Stomach smooth muscle (tissue), 2 donors: Measurements from ENCODE around the gene ARID4A.

Source experiments
- H3K27ac ChIP-seq: one replicate; pipeline ENCODE4 v1.7.0; 2013; ENCODE audit warnings: mild to moderate bottlenecking, low read length, inconsistent platforms
- H3K27me3 ChIP-seq, 2 donors: one replicate each; pipeline ENCODE4 v1.7.0; 2013; ENCODE audit warnings: low read length in 2 of 2; ENCODE audit not compliant: insufficient read depth in 2 of 2, control insufficient read depth in 1 of 2
- H3K36me3 ChIP-seq, 2 donors: one replicate each; pipeline ENCODE4 v1.7.0; 2013; ENCODE audit warnings: low read length in 2 of 2; ENCODE audit not compliant: control insufficient read depth in 2 of 2, insufficient read depth in 2 of 2
- H3K4me1 ChIP-seq: one replicate; pipeline ENCODE4 v1.7.0; 2013; ENCODE audit warnings: low read length; ENCODE audit not compliant: control insufficient read depth, insufficient read depth
- H3K4me3 ChIP-seq, 2 donors: one replicate each; pipeline ENCODE4 v1.7.0; 2013; ENCODE audit warnings: low read length in 2 of 2
- H3K9ac ChIP-seq, 2 donors: one replicate each; pipeline ENCODE4 v1.7.0; 2013; ENCODE audit warnings: low read length in 2 of 2, mild to moderate bottlenecking in 1 of 2
- H3K9me3 ChIP-seq, 2 donors: one replicate each; pipeline ENCODE4 v1.7.0; 2013; ENCODE audit warnings: low read length in 2 of 2; ENCODE audit not compliant: control insufficient read depth in 2 of 2
- donor health status: healthy.
- donor health status: Pancreatic carcinoma.

Gene ARID4A

DNA sequence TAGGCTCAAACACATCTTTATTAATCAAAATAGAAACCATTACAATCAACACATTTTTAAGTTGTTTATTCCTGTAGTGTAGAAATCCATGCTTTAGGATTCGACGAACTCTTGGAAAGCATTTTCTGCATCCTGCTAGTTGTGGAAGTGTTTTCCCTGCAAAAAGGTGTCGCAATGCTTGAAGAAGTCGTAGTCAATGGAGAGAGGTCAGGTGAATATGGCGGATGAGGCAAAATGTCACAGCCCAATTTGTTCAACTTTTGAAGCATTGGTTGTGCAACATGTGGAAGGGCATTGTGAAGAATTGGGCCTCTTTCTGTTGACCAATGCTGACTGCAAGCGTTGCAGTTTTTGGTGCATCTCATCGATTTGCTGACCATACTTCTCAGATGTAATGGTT lies 4.2 kb upstream of the ARID4A start:
- no peaks in the 10 kb centered on the region for H3K4me1 ChIP-seq
- H3K36me3 ChIP-seq: peaks cover 15 to 21% of the 10 kb centered on the region in 2 donors

DNA sequence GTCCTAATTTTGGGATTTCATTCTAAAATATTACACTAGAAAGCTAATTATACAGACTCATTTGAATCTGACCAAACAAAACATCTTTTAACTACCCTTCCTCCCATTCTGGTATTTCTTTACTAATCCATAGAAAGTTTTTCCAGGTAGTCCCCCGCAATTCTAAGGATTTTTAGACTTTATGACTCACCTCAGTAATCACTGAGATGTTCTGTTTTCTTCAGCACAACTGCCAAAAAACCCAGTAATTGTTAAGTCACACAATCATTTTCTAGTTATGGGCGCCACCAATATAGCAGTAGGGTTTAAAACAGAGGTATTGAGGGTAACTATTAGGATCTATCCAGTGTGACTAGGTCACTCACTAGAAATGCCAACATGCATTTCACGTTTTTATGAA lies 1.6 kb upstream of the ARID4A start:
- Histone ChIP-seq H3K27me3 (no peaks in the 10 kb centered on the region), H3K27ac (no peak overlapping the region), H3K4me3 (peak overlapping the region; percentile 86 to 99), H3K4me1 (peaks cover 2% of the 10 kb centered on the region), H3K9ac (peak overlapping the region; percentile 30 to 77), H3K9me3 (no peaks in the 10 kb centered on the region), H3K36me3 (peaks cover 4 to 11% of the 10 kb centered on the region in 2 donors)

More for the DNA sequence above, 4.2 kb upstream of the ARID4A start:
- Histone ChIP-seq H3K9ac (no peak overlapping the region), H3K4me3 (no peak overlapping the region), H3K9me3 (no peaks in the 10 kb centered on the region), H3K27me3 (no peaks in the 10 kb centered on the region), H3K27ac (no peak overlapping the region)

GRCh38 chr14:58297412-58297761 lies 968 bp upstream of the ARID4A start:
- Histone ChIP-seq H3K27ac (peak overlapping the region; percentile 95), H3K4me3 (peak overlapping the region; percentile 86 to 99), H3K9me3 (no peaks in the 10 kb centered on the region), H3K36me3 (peaks cover 3 to 11% of the 10 kb centered on the region in 2 donors), H3K4me1 (peaks cover 2% of the 10 kb centered on the region), H3K9ac (peak overlapping the region; percentile 77 to 97), H3K27me3 (no peaks in the 10 kb centered on the region)

DNA sequence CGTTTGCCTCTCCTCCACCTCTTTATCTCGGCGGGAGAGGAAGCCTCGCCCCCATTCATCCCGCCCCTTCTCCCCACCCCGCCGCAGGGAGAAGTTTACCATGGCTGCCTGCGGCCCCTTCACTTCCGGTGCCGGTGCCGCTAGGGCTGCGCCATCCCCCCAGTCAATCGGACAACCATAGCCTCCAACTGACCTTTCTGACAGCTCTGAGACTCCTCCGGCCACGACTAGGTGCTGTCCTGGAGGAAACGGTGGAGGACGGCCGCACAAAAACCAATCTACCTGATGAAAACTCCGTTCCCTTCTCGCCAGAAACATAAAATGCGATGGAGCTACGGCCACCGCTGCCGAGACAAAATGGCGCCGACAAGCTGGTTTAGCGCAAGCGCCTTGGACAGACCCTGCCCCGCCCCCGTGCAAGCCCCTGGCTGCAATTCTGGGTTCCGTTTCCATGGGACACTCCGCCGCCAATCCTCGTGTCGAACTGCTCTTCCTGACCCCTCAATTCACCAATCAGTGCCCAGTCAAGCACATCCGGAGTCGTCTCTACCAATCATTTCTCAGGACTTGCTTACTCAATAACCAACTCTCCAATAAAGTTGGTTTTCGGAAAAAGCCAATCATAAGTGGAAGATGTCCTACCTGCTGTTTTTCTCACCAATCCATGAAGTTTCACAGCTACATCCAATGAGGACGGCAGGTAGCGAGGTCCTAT lies 436 bp upstream of the ARID4A start:
- peak overlapping the region; percentile 86 to 97 for H3K9ac ChIP-seq
- H3K4me3 ChIP-seq: peak overlapping the region; percentile 96 to 99
- peaks cover 3 to 11% of the 10 kb centered on the region in 2 donors for H3K36me3 ChIP-seq
- H3K27me3 ChIP-seq: no peaks in the 10 kb centered on the region
- H3K4me1 ChIP-seq: peaks cover 2% of the 10 kb centered on the region
- no peaks in the 10 kb centered on the region for H3K9me3 ChIP-seq
- H3K27ac ChIP-seq: peak overlapping the region; percentile 95

DNA sequence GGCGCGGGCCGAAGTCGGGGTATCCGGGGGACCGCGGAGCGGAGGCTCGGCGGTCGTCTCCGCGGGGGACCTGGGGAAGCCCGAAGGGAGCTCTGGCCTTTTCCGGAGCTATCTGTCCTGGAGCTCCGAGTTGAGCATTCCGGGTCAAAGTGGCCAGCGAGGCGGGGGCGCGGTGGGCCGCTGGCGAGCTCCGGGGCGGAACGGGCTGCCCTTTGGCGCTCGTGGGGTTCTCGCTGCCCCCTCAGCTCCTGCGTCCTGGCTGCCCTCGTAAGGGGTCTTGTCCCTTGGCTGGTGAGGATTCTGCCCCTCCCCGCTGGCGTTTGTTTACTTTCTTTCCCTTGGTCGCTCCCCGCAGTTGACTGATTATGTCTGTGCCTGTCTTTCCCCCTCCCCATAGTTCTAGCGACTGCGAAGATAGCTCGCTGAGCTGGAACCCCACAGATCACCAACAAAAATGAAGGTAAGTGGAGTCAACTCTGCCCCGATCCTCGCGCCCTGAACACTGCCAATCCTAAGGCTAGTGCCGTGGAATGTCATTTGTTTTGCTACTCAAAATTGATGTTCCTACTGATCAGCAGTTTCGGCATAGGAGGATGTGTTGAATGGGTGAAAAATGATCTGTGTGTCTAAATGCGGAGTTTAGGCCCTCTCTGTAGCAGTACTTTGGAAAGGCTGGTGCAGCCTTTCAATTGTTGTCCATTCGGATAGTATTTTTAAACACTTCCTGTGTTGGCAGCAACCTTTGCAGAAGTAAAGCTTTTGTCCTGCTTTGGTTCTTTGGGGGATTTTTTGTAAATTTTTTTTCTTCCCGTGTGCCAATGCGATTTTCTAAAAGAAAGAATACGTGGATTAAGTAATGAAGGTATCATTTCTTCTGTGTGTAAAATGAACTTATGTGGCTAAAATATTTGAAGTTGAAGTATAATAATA lies 1.3 kb downstream of the ARID4A start:
- Histone ChIP-seq H3K4me1 (peaks cover 2% of the 10 kb centered on the region), H3K9ac (peak overlapping the region; percentile 79 to 88), H3K27ac (peak overlapping the region; percentile 95), H3K9me3 (no peaks in the 10 kb centered on the region), H3K27me3 (no peaks in the 10 kb centered on the region), H3K36me3 (peaks cover 2 to 8% of the 10 kb centered on the region in 2 donors), H3K4me3 (peak overlapping the region; percentile 80 to 99)

DNA sequence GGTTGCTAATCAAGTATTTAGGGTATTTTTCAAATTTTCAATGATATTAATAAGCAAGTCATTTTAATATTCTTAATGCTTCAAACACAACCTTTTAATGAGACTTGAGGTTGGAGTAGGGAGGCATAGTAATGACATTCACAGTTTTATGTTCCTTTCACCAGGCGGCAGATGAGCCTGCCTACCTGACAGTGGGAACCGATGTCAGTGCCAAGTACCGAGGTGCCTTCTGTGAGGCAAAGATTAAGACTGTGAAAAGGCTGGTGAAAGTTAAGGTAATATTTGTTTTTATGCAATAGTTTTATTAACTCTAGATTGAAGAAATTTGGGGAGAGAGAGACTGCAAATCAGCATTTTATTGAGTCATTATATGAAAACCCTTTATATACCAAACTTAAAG lies 3.1 kb downstream of the ARID4A start:
- Histone ChIP-seq H3K27ac (no peak overlapping the region), H3K9me3 (no peaks in the 10 kb centered on the region), H3K9ac (no peak overlapping the region), H3K36me3 (peaks cover 4 to 13% of the 10 kb centered on the region in 2 donors), H3K4me1 (peaks cover 2% of the 10 kb centered on the region), H3K4me3 (no peak overlapping the region), H3K27me3 (no peaks in the 10 kb centered on the region)

- Histone ChIP-seq H3K4me3 (no peak overlapping the region), H3K4me1 (no peaks in the 10 kb centered on the region), H3K9me3 (no peaks in the 10 kb centered on the region), H3K27ac (no peak overlapping the region), H3K27me3 (no peaks in the 10 kb centered on the region), H3K9ac (no peak overlapping the region), H3K36me3 (peaks cover 7 to 17% of the 10 kb centered on the region in 2 donors)
These were observed 7.4 kb downstream of the ARID4A start for GRCh38 chr14:58305730-58306129.

DNA sequence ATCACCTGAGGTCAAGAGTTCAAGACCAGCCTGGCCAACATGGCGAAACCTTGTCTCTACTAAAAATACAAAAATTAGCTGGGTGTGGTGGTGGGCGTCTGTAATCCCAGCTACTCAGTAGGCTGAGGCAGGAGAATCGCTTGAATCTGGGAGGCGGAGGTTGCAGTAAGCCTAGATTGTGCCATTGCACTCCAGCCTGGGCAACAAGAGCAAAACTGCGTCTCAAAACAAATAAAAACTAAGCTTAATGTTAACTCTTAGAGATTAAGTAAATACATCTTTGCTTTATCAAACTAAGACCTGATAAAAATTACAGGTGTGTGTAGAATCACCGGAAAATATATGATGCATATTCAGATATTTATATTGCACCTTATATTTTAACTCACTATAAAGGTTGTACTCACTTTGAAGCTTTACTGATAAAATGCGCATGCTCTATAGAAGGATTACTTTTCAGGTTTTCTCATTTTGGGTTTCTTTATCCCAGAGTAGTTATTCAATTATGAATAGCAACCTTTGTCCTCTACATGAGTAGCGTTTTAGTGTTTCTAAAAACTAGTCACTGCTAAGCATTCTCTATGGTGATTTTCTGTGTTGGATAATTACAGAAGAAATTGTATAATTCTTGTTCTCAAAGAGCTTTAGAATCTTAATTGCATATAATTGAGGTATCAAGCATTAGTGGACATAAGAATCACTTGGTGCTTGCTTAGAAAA lies 9.4 kb downstream of the ARID4A start:
- Histone ChIP-seq H3K27ac (no peak overlapping the region), H3K4me1 (no peaks in the 10 kb centered on the region), H3K9me3 (no peaks in the 10 kb centered on the region), H3K4me3 (no peak overlapping the region), H3K27me3 (no peaks in the 10 kb centered on the region), H3K36me3 (peaks cover 7 to 21% of the 10 kb centered on the region in 2 donors), H3K9ac (no peak overlapping the region)

DNA sequence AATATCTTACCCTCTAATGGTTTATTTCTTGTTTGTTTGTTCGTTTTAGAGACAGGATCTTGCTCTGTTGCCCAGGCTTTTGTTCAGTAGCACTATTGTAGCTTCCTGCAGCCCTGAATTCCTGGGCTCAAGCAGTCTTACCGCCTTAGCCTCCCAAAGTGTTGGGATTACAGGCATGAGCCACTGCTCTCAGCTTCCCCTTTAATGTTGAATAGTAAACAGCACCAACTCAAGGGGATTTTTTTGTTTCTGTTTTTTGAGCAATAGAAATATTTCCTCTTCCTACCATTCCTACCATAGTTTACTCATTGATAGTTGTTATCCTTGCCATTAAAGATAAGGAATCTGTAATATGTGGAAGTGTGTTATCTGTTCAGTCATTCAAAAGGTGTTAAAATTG lies 10.7 kb downstream of the ARID4A start:
- H3K27ac ChIP-seq: no peak overlapping the region
- H3K9me3 ChIP-seq: no peaks in the 10 kb centered on the region
- H3K36me3 ChIP-seq: peaks cover 7 to 16% of the 10 kb centered on the region in 2 donors
- H3K4me3 ChIP-seq: no peak overlapping the region
- no peaks in the 10 kb centered on the region for H3K27me3 ChIP-seq
- no peaks in the 10 kb centered on the region for H3K4me1 ChIP-seq
- H3K9ac ChIP-seq: no peak overlapping the region

DNA sequence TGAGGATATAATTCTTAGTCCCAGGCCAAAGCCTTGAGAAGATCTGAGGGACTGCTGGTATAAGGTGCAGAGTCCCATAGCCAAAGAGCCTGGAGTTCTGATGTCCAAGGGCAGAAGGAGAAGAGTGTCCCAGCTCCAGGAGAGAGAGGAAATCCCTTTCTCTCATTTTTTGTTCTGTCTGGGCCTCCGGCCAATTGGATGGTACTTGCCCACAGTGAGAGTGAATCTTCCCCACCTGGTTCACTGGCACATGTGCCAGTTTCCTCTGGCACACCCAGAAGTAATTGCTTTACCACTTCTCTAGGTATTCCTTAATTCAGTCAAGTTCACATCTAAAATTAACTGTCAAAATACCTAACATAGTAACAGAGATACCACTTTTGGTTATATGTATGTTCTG lies 15.3 kb downstream of the ARID4A start:
- H3K27ac ChIP-seq: no peak overlapping the region
- no peaks in the 10 kb centered on the region for H3K9me3 ChIP-seq
- no peak overlapping the region for H3K9ac ChIP-seq
- H3K4me3 ChIP-seq: no peak overlapping the region
- H3K36me3 ChIP-seq: peaks cover 5 to 15% of the 10 kb centered on the region in 2 donors
- H3K27me3 ChIP-seq: no peaks in the 10 kb centered on the region
- H3K4me1 ChIP-seq: no peaks in the 10 kb centered on the region
